ENCODE data around the gene CNTNAP2. TPM values are rescaled to one million over a fixed set of nuclear protein-coding genes. Genes with fewer than 3 reads are reported as not detected.

CNTNAP2 gene
- total RNA-seq, 2 experiments from 2014 or later = 0.28 TPM; not detected in 1

- no peak overlapping the region for H2AFZ ChIP-seq (ENCODE audit: low read length)
- ChIA-PET POLR2A (no interaction called here), CTCF (ENCODE audit: unreplicated experiment) (no interaction called here)
- no peak overlapping the region for H3K4me2 ChIP-seq (ENCODE audit: low read length)
- DNase-seq (ENCODE audit: low spot score) = no peak
- no peaks in the 10 kb centered on the region for H4K20me1 ChIP-seq (ENCODE audit: insufficient read depth, low read length)
- H3K27ac ChIP-seq (ENCODE audit: low read depth, low read length, poor library complexity, severe bottlenecking) = no peak overlapping the region
- BruUV-seq (replicated peaks) = no TSS peak
- H3K9me2 ChIP-seq (ENCODE audit: insufficient read depth, low read length) = no peaks in the 10 kb centered on the region
- intact Hi-C loops (cut with micrococcal nuclease; ENCODE audit: unreplicated experiment) = no loop called here
- no peaks in the 10 kb centered on the region for H3K4me1 ChIP-seq (ENCODE audit: insufficient read depth, low read length, poor library complexity, severe bottlenecking)
- no peaks in the 10 kb centered on the region for H3K79me2 ChIP-seq (ENCODE audit: insufficient read depth, low read depth, low read length)
- no peak overlapping the region for H3K4me3 ChIP-seq (ENCODE audit: low read depth, low read length, poor library complexity, severe bottlenecking)
- H3K9me3 ChIP-seq (ENCODE audit: low read length) = no peaks in the 10 kb centered on the region
- no peaks in the 10 kb centered on the region for H3K36me3 ChIP-seq (ENCODE audit: insufficient read depth, low read length)
- TF ChIP-seq, protein P1, sequence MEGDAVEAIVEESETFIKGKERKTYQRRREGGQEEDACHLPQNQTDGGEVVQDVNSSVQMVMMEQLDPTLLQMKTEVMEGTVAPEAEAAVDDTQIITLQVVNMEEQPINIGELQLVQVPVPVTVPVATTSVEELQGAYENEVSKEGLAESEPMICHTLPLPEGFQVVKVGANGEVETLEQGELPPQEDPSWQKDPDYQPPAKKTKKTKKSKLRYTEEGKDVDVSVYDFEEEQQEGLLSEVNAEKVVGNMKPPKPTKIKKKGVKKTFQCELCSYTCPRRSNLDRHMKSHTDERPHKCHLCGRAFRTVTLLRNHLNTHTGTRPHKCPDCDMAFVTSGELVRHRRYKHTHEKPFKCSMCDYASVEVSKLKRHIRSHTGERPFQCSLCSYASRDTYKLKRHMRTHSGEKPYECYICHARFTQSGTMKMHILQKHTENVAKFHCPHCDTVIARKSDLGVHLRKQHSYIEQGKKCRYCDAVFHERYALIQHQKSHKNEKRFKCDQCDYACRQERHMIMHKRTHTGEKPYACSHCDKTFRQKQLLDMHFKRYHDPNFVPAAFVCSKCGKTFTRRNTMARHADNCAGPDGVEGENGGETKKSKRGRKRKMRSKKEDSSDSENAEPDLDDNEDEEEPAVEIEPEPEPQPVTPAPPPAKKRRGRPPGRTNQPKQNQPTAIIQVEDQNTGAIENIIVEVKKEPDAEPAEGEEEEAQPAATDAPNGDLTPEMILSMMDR (conservative IDR thresholded peaks at IDR 0.05; ENCODE audit: low read length) = no peak
- no peak for TF ChIP-seq EZH2phosphoT487 (IDR thresholded peaks at IDR 0.05; ENCODE audit: borderline replicate concordance, low read depth, low read length)
Measured at GRCh38 chr7:147013825-147014224, 897.2 kb downstream of the CNTNAP2 start.

DNA sequence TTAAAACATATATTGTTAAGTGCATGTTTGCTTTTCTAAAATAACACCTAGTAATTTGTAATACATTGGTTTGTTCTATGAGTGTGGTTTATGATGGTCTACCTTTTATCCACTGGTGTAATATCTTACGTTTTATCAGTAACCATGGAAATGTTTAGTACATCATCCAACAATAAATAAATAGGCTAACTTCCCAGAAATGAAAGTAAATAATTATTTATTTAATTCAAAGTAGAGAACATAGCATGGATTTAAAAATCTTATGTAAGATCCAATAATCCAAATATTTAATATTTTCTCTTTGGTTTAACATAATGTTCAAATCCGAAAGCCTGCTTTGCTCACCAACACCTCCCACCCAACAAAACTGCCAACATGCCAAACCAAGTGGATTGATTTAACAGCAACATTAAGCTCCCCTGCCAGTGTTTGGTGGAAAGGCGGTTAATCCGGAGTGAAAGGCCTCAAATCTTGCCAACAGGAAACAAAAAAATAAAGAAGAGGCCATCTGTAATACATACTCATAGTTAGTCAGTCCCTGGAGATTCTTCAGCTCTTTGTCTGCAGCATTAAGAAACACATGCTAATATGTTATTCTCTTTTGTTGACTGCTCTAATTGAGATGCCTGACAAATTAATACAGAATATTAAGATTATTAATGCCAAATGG is 897.8 kb downstream of the CNTNAP2 start:
- H3K36me3 ChIP-seq (ENCODE audit: insufficient read depth, low read length) = no peaks in the 10 kb centered on the region
- no peak overlapping the region for H3K4me3 ChIP-seq (ENCODE audit: low read depth, low read length, poor library complexity, severe bottlenecking)
- TF ChIP-seq EZH2phosphoT487 (IDR thresholded peaks at IDR 0.05; ENCODE audit: borderline replicate concordance, low read depth, low read length) = no peak
- TF ChIP-seq, protein P1 (conservative IDR thresholded peaks at IDR 0.05; ENCODE audit: low read length) = no peak
- H3K4me1 ChIP-seq (ENCODE audit: insufficient read depth, low read length, poor library complexity, severe bottlenecking) = no peaks in the 10 kb centered on the region
- H2AFZ ChIP-seq (ENCODE audit: low read length) = no peak overlapping the region
- ChIA-PET CTCF (ENCODE audit: unreplicated experiment) (no interaction called here), POLR2A (no interaction called here)
- H3K4me2 ChIP-seq (ENCODE audit: low read length) = no peak overlapping the region
- BruUV-seq (replicated peaks) = no TSS peak
- H3K9me3 ChIP-seq (ENCODE audit: low read length) = no peaks in the 10 kb centered on the region
- DNase-seq (ENCODE audit: low spot score) = no peak
- H3K27ac ChIP-seq (ENCODE audit: low read depth, low read length, poor library complexity, severe bottlenecking) = no peak overlapping the region
- no peaks in the 10 kb centered on the region for H3K9me2 ChIP-seq (ENCODE audit: insufficient read depth, low read length)
- no peaks in the 10 kb centered on the region for H4K20me1 ChIP-seq (ENCODE audit: insufficient read depth, low read length)
- intact Hi-C loops (cut with micrococcal nuclease; ENCODE audit: unreplicated experiment) = no loop called here
- H3K79me2 ChIP-seq (ENCODE audit: insufficient read depth, low read depth, low read length) = no peaks in the 10 kb centered on the region

DNA sequence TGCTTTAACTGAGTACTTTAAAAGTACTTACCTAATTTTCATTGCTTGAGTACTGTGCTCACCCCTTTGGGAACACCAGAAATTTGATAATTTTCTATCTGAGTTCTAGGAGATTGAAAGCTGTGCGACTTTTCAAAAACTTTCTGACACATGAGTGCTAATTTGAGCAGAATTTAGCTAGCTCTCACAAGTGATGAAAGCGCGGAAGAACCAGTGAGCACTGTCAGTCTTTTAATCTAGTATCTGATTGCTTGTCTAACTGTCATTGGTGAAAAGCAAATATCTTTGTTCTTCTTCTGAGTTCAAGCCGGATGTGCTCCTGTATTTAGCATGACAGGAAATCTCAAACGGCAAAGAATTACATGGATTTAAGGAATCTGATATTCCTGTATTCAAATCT is 899.4 kb downstream of the CNTNAP2 start:
- Histone ChIP-seq H3K4me1 (ENCODE audit: insufficient read depth, low read length, poor library complexity, severe bottlenecking) (no peaks in the 10 kb centered on the region), H3K9me2 (ENCODE audit: insufficient read depth, low read length) (no peaks in the 10 kb centered on the region), H4K20me1 (ENCODE audit: insufficient read depth, low read length) (no peaks in the 10 kb centered on the region), H3K4me3 (ENCODE audit: low read depth, low read length, poor library complexity, severe bottlenecking) (no peak overlapping the region), H3K79me2 (ENCODE audit: insufficient read depth, low read depth, low read length) (no peaks in the 10 kb centered on the region), H2AFZ (ENCODE audit: low read length) (no peak overlapping the region), H3K36me3 (ENCODE audit: insufficient read depth, low read length) (no peaks in the 10 kb centered on the region), H3K27ac (ENCODE audit: low read depth, low read length, poor library complexity, severe bottlenecking) (no peak overlapping the region), H3K4me2 (ENCODE audit: low read length) (no peak overlapping the region), H3K9me3 (ENCODE audit: low read length) (no peaks in the 10 kb centered on the region)
- ChIA-PET POLR2A (interaction anchor here (0.6 kb wide), 1 partner anchor 11 kb away, joined by 3 read pairs; no protein-coding TSS in a partner anchor), CTCF (ENCODE audit: unreplicated experiment) (no interaction called here)
- no peak for TF ChIP-seq EZH2phosphoT487 (IDR thresholded peaks at IDR 0.05; ENCODE audit: borderline replicate concordance, low read depth, low read length)
- TF ChIP-seq, protein P1 (conservative IDR thresholded peaks at IDR 0.05; ENCODE audit: low read length) = no peak
- DNase-seq (ENCODE audit: low spot score) = no peak
- intact Hi-C loops (cut with micrococcal nuclease; ENCODE audit: unreplicated experiment) = no loop called here
- BruUV-seq (replicated peaks) = no TSS peak
